Spinal cord (tissue), 10 donors: ENCODE measurements around the gene RFX7. TPM values are rescaled to one million over a fixed set of nuclear protein-coding genes. Genes with fewer than 3 reads are reported as not detected.

Experiments used
- DNase-seq, 6 donors: peaks; one replicate each; pipeline versions ENCODE4 v3.0.0 to v3.0.0-alpha.2; 2013 to 2015; ENCODE audit warnings: low spot score in 6 of 6, low read depth in 4 of 6
- H3K27ac ChIP-seq: one replicate; pipeline ENCODE4 v1.5.1; 2013; ENCODE audit warnings: low read depth, low read length, control low read depth
- H3K27me3 ChIP-seq: one replicate; pipeline ENCODE4 v1.6.1; 2013; ENCODE audit warnings: low read length; ENCODE audit not compliant: control insufficient read depth, insufficient read depth
- H3K36me3 ChIP-seq: one replicate; pipeline ENCODE4 v1.6.1; 2013; ENCODE audit warnings: low read length; ENCODE audit not compliant: control insufficient read depth, insufficient read depth
- H3K4me1 ChIP-seq: one replicate; pipeline ENCODE4 v1.6.1; 2013; ENCODE audit warnings: low read length; ENCODE audit not compliant: control insufficient read depth, insufficient read depth
- H3K4me3 ChIP-seq: one replicate; pipeline ENCODE4 v1.5.1; 2013; ENCODE audit warnings: low read depth, low read length, control low read depth
- H3K9me3 ChIP-seq: one replicate; pipeline ENCODE4 v1.6.1; 2013; ENCODE audit warnings: low read length; ENCODE audit not compliant: control insufficient read depth, insufficient read depth
- WGBS: methylation state at CpG from one replicate; pipeline ENCODE4 v1.1.5; 2013; ENCODE audit warnings: missing lambda C conversion rate; ENCODE audit not compliant: insufficient coverage; 5-methylcytosine and 5-hydroxymethylcytosine counted together
- polyA plus RNA-seq, 2 donors: library from polyadenylated mRNA; unstranded; fragments of 120-200 nt; gene quantifications; one replicate each; pipeline ENCODE4 v1.2.1, GENCODE V29; 2013; ENCODE audit not compliant: insufficient read length in 2 of 2
- total RNA-seq, 2 donors: library from RNA; depleted of rRNA in 1 of 2; stranded (reverse); fragments of 120-200 nt in 1 of 2; fragments of >200 nt in 1 of 2; gene quantifications; one replicate each; pipeline versions ENCODE4 v1.2.3 to v1.2.4, GENCODE V29; 2013 to 2014
- donor health status: healthy.

Gene RFX7
- total and polyA plus RNA-seq, 4 donors, result 15.0 to 27.5 (median 20.0) TPM

- DNase-seq, result peak in 1 of 6 donors; percentile 68
- H3K4me3 ChIP-seq, result no peak overlapping the region
- H3K27ac ChIP-seq, result no peak overlapping the region
- no peaks in the 10 kb centered on the region for H3K9me3 ChIP-seq
- no CpG with 5 or more reads among the region's 5 CpGs for WGBS
- no peaks in the 10 kb centered on the region for H3K36me3 ChIP-seq
- no peaks in the 10 kb centered on the region for H3K4me1 ChIP-seq
- no peaks in the 10 kb centered on the region for H3K27me3 ChIP-seq
These were observed 169.0 kb downstream of the RFX7 start for GRCh38 chr15:56074481-56075265.

GRCh38 chr15:56064152-56064551, 179.5 kb downstream of the RFX7 start:
- no CpG with 5 or more reads among the region's 3 CpGs for WGBS
- Histone ChIP-seq H3K4me1 (no peaks in the 10 kb centered on the region), H3K4me3 (no peak overlapping the region), H3K27ac (no peak overlapping the region), H3K27me3 (no peaks in the 10 kb centered on the region), H3K9me3 (no peaks in the 10 kb centered on the region), H3K36me3 (no peaks in the 10 kb centered on the region)
- DNase-seq, result no peak

- Histone ChIP-seq H3K4me3 (no peak overlapping the region), H3K36me3 (no peaks in the 10 kb centered on the region), H3K9me3 (no peaks in the 10 kb centered on the region), H3K4me1 (no peaks in the 10 kb centered on the region), H3K27ac (no peak overlapping the region), H3K27me3 (no peaks in the 10 kb centered on the region)
- WGBS, result no CpG with 5 or more reads among the region's 2 CpGs
- no peak for DNase-seq
These were observed 184.0 kb downstream of the RFX7 start for GRCh38 chr15:56059716-56060115.

GRCh38 chr15:56058986-56059385, 184.7 kb downstream of the RFX7 start:
- 60% methylated on average over 1 of the region's 2 CpGs for WGBS
- no peak overlapping the region for H3K4me3 ChIP-seq
- no peaks in the 10 kb centered on the region for H3K27me3 ChIP-seq
- DNase-seq, result peak in 1 of 6 donors; percentile 9
- no peaks in the 10 kb centered on the region for H3K9me3 ChIP-seq
- no peaks in the 10 kb centered on the region for H3K4me1 ChIP-seq
- no peaks in the 10 kb centered on the region for H3K36me3 ChIP-seq
- H3K27ac ChIP-seq, result no peak overlapping the region

- WGBS, result 78% methylated on average over 4 of the region's 7 CpGs
- no peak overlapping the region for H3K27ac ChIP-seq
- no peaks in the 10 kb centered on the region for H3K27me3 ChIP-seq
- DNase-seq, result no peak
- H3K4me1 ChIP-seq, result no peaks in the 10 kb centered on the region
- H3K9me3 ChIP-seq, result no peaks in the 10 kb centered on the region
- H3K4me3 ChIP-seq, result no peak overlapping the region
- no peaks in the 10 kb centered on the region for H3K36me3 ChIP-seq
These were observed 187.1 kb downstream of the RFX7 start for GRCh38 chr15:56056626-56057025.

GRCh38 chr15:56053046-56053400, 190.7 kb downstream of the RFX7 start:
- H3K36me3 ChIP-seq, result no peaks in the 10 kb centered on the region
- no peak overlapping the region for H3K27ac ChIP-seq
- no peak overlapping the region for H3K4me3 ChIP-seq
- no peaks in the 10 kb centered on the region for H3K27me3 ChIP-seq
- H3K4me1 ChIP-seq, result peaks cover 3% of the 10 kb centered on the region
- H3K9me3 ChIP-seq, result peaks cover under 1% of the 10 kb centered on the region
- DNase-seq, result no peak

- H3K36me3 ChIP-seq, result no peaks in the 10 kb centered on the region
These were observed 191.2 kb downstream of the RFX7 start for GRCh38 chr15:56052395-56053045.

GRCh38 chr15:56051676-56052075, 192.0 kb downstream of the RFX7 start:
- Histone ChIP-seq H3K4me1 (peaks cover 3% of the 10 kb centered on the region), H3K27ac (no peak overlapping the region), H3K27me3 (no peaks in the 10 kb centered on the region), H3K4me3 (no peak overlapping the region), H3K36me3 (no peaks in the 10 kb centered on the region), H3K9me3 (peaks cover 6% of the 10 kb centered on the region)
- no peak for DNase-seq

More at GRCh38 chr15:56052395-56053045, 191.2 kb downstream of the RFX7 start:
- DNase-seq, result peak in 4 of 6 donors; percentile 17 to 74 (median 34)
- no peak overlapping the region for H3K4me3 ChIP-seq
- WGBS, result no CpG with 5 or more reads among the region's 2 CpGs
- no peak overlapping the region for H3K27ac ChIP-seq
- H3K4me1 ChIP-seq, result peaks cover 3% of the 10 kb centered on the region
- H3K9me3 ChIP-seq, result peaks cover 2% of the 10 kb centered on the region
- no peaks in the 10 kb centered on the region for H3K27me3 ChIP-seq

- Histone ChIP-seq H3K4me3 (no peak overlapping the region), H3K27me3 (no peaks in the 10 kb centered on the region), H3K36me3 (no peaks in the 10 kb centered on the region), H3K4me1 (peaks cover 3% of the 10 kb centered on the region), H3K27ac (no peak overlapping the region), H3K9me3 (peaks cover 6% of the 10 kb centered on the region)
- DNase-seq, result no peak
- WGBS, result 94% methylated on average over 3 of the region's 5 CpGs
These were observed 194.1 kb downstream of the RFX7 start for GRCh38 chr15:56049577-56049976.

GRCh38 chr15:56047354-56047753, 196.3 kb downstream of the RFX7 start:
- no peak for DNase-seq
- WGBS, result 75% methylated on average over 1 of the region's 1 CpG
- H3K27me3 ChIP-seq, result no peaks in the 10 kb centered on the region
- no peaks in the 10 kb centered on the region for H3K36me3 ChIP-seq
- H3K9me3 ChIP-seq, result peaks cover 6% of the 10 kb centered on the region
- H3K27ac ChIP-seq, result no peak overlapping the region
- peaks cover 3% of the 10 kb centered on the region for H3K4me1 ChIP-seq
- H3K4me3 ChIP-seq, result no peak overlapping the region
